Sigmoid colon (tissue), 7 donors: ENCODE results near the gene BCL11B. TPM values are rescaled to one million over a fixed set of nuclear protein-coding genes. Genes with fewer than 3 reads are reported as not detected.

Experiments used
- DNase-seq: peaks from one replicate; pipeline ENCODE4 v3.0.0-alpha.2; 2019
- H3K27ac ChIP-seq, 4 donors: fragments of 200-600 bp; sonication (generic); one replicate each; pipeline ENCODE4 v1.5.1; 2016 to 2019; ENCODE audit warnings: mild to moderate bottlenecking in 1 of 4
- H3K27me3 ChIP-seq, 3 donors: fragments of 200-600 bp; sonication (generic); one replicate each; pipeline ENCODE4 v1.5.1; 2019; ENCODE audit warnings: mild to moderate bottlenecking in 1 of 3
- H3K36me3 ChIP-seq, 4 donors: fragments of 200-600 bp; sonication (generic); one replicate each; pipeline ENCODE4 v1.5.1; 2016 to 2019
- H3K4me1 ChIP-seq, 4 donors: fragments of 200-600 bp; sonication (generic); one replicate each; pipeline ENCODE4 v1.5.1; 2017 to 2019
- H3K4me3 ChIP-seq, 4 donors: fragments of 200-600 bp; sonication (generic); one replicate each; pipeline ENCODE4 v1.5.1; 2017 to 2019; ENCODE audit warnings: mild to moderate bottlenecking in 2 of 4, moderate library complexity in 1 of 4
- H3K9me3 ChIP-seq, 4 donors: fragments of 200-600 bp in 3 of 4; sonication (generic) in 3 of 4; one replicate each; pipeline versions ENCODE4 v1.5.1 to v1.6.1; 2013 to 2019
- EP300 ChIP-seq, 4 donors: sonication (generic); formaldehyde crosslinking; IDR thresholded peaks; one replicate each; pipeline ENCODE4 v1.6.1; 2017; ENCODE audit warnings: antibody characterized with exemption in 4 of 4
- POLR2A ChIP-seq, 2 donors: fragments of 450-650 bp; IDR thresholded peaks; one replicate each; pipeline ENCODE4 v1.6.1; 2016; ENCODE audit warnings: antibody characterized with exemption in 2 of 2, mild to moderate bottlenecking in 2 of 2, moderate library complexity in 2 of 2
- POLR2AphosphoS5 ChIP-seq, 4 donors: sonication (generic); formaldehyde crosslinking; IDR thresholded peaks; one replicate each; pipeline ENCODE4 v1.6.1; 2017; ENCODE audit warnings: antibody characterized with exemption in 4 of 4
- WGBS, 2 donors: extraction: QIAGEN DNeasy Blood & Tissue Kit; methylation state at CpG; one replicate each; pipeline ENCODE4 v1.1.7; 2013; 5-methylcytosine and 5-hydroxymethylcytosine counted together
- intact Hi-C: fragments of 100-400 bp; cut with DNase I; formaldehyde crosslinking; loops from one replicate; pipeline ENCODE4 v1.15.1; 2023
- polyA plus RNA-seq, 3 donors: library from polyadenylated mRNA; stranded (reverse); fragments of 200-250 nt; gene quantifications; one replicate each; pipeline ENCODE4 v1.2.3, GENCODE V29; 2013
- total RNA-seq, 4 donors: library from RNA; depleted of rRNA; stranded (reverse); fragments of >200 nt; gene quantifications; one replicate each; pipeline ENCODE4 v1.1.0, GENCODE V29; 2016
- TF ChIP-seq, protein P1 (sequence below), 4 experiments: fragments of 450-650 bp in 3 of 4; fragments of 200-600 bp in 1 of 4; IDR thresholded peaks; one replicate each; pipeline ENCODE4 v1.5.1; 2016 to 2019; ENCODE audit warnings: antibody characterized with exemption in 4 of 4, mild to moderate bottlenecking in 3 of 4, moderate library complexity in 2 of 4
- donor health status: healthy with polysubstance abuse.
- donor health status: Bipolar disorder and iron deficiency.
- donor health status: healthy.

BCL11B gene
- total and polyA plus RNA-seq, 7 donors, result under 0.01 to 3.5 (median 0.23) TPM

DNA sequence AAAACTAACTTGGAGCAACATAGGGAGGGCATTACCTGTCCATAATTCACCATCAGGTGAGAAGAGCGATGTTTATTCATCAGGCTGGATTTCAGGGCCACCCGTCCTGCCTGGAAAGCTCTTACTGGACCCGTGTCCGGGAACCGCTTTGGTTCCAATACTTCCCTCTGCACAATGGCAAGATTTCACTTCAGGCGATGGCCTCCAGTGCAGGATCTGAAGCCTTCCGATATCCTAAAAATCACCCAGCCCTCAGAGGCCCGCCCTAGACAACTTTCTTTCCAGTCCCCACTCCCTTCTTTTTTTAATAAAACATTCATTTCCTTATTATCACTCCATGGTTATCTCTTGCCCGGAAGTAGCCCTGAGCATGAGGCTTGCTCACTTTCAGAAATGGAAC is 92.5 kb downstream of the BCL11B start:
- TF ChIP-seq POLR2A (IDR thresholded peaks at IDR 0.05) (no peak), POLR2AphosphoS5 (IDR thresholded peaks at IDR 0.05) (no peak), EP300 (IDR thresholded peaks at IDR 0.05) (no peak)
- TF ChIP-seq, protein P1, sequence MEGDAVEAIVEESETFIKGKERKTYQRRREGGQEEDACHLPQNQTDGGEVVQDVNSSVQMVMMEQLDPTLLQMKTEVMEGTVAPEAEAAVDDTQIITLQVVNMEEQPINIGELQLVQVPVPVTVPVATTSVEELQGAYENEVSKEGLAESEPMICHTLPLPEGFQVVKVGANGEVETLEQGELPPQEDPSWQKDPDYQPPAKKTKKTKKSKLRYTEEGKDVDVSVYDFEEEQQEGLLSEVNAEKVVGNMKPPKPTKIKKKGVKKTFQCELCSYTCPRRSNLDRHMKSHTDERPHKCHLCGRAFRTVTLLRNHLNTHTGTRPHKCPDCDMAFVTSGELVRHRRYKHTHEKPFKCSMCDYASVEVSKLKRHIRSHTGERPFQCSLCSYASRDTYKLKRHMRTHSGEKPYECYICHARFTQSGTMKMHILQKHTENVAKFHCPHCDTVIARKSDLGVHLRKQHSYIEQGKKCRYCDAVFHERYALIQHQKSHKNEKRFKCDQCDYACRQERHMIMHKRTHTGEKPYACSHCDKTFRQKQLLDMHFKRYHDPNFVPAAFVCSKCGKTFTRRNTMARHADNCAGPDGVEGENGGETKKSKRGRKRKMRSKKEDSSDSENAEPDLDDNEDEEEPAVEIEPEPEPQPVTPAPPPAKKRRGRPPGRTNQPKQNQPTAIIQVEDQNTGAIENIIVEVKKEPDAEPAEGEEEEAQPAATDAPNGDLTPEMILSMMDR (IDR thresholded peaks at IDR 0.05), result no peak
- no peaks in the 10 kb centered on the region for H3K36me3 ChIP-seq
- H3K27me3 ChIP-seq, result no peaks in the 10 kb centered on the region
- H3K4me1 ChIP-seq, result no peaks in the 10 kb centered on the region
- 86 to 87% methylated on average over 9 of the region's 9 CpGs for WGBS, 2 donors
- H3K27ac ChIP-seq, result no peak overlapping the region
- DNase-seq, result peak; percentile 29
- H3K4me3 ChIP-seq, result no peak overlapping the region
- H3K9me3 ChIP-seq, result no peaks in the 10 kb centered on the region
- intact Hi-C loops, result no loop called here

GRCh38 chr14:99177886-99178835 is 93.8 kb downstream of the BCL11B start:
- H3K9me3 ChIP-seq, result no peaks in the 10 kb centered on the region
- intact Hi-C loops, result no loop called here

GRCh38 chr14:99177046-99177655 is 94.8 kb downstream of the BCL11B start:
- 92 to 94% methylated on average over 16 of the region's 16 CpGs for WGBS, 2 donors
- no peaks in the 10 kb centered on the region for H3K27me3 ChIP-seq
- no peak for TF ChIP-seq POLR2AphosphoS5 (IDR thresholded peaks at IDR 0.05)
- TF ChIP-seq POLR2A (IDR thresholded peaks at IDR 0.05), result no peak
- TF ChIP-seq, protein P1 (IDR thresholded peaks at IDR 0.05), result no peak
- no peak for TF ChIP-seq EP300 (IDR thresholded peaks at IDR 0.05)
- peak; percentile 45 for DNase-seq
- H3K4me3 ChIP-seq, result no peak overlapping the region
- H3K9me3 ChIP-seq, result no peaks in the 10 kb centered on the region
- intact Hi-C loops, result no loop called here
- no peaks in the 10 kb centered on the region for H3K4me1 ChIP-seq
- no peak overlapping the region for H3K27ac ChIP-seq
- H3K36me3 ChIP-seq, result no peaks in the 10 kb centered on the region

More at GRCh38 chr14:99177886-99178835, 93.8 kb downstream of the BCL11B start:
- H3K36me3 ChIP-seq, result no peaks in the 10 kb centered on the region
- H3K4me3 ChIP-seq, result no peak overlapping the region
- H3K27me3 ChIP-seq, result no peaks in the 10 kb centered on the region
- no peak overlapping the region for H3K27ac ChIP-seq
- DNase-seq, result peak; percentile 56
- WGBS, 2 donors, result 70 to 71% methylated on average over 18 of the region's 18 CpGs
- H3K4me1 ChIP-seq, result no peaks in the 10 kb centered on the region
- TF ChIP-seq POLR2A (IDR thresholded peaks at IDR 0.05), result no peak
- TF ChIP-seq POLR2AphosphoS5 (IDR thresholded peaks at IDR 0.05), result no peak
- TF ChIP-seq, protein P1 (IDR thresholded peaks at IDR 0.05), result no peak
- TF ChIP-seq EP300 (IDR thresholded peaks at IDR 0.05), result no peak

DNA sequence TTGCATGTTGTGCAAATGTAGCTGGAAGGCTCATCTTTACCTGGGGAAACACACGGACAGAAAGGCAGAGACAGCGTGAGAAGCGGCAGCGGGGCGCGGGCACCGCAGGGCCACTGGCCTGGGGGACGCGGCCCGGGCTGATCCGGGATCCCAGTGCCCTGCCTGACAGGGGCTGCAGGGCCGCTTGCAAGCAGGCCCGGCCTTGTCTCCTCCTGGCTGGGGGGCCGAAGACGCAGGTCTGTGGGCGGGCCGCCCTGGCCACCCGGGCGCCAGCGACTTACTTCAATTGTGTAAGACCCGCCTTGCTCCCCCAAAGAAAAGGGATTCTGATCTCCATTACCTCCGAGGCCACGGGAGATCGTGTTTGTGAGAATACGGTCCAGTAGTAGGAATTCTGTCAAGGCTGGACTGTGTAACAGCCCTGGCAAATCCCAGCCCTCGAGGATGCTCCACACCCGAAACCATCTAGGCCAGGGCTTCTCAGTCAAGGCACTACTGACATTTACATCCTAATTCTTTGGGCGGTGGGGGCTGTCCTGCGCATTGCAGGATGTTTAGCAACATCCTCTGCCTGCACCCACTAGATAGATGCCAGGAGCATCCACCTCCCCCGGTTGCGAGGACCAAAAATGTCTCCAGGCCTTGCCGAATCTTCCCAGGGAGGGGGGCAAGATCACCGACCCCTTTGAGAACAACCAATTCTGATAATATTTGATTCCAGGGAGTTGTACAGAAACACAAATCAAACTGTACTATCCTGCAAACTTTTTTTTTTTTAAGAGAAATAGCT is 95.6 kb downstream of the BCL11B start:
- Histone ChIP-seq H3K27me3 (no peaks in the 10 kb centered on the region), H3K4me1 (no peaks in the 10 kb centered on the region), H3K9me3 (no peaks in the 10 kb centered on the region), H3K4me3 (no peak overlapping the region), H3K27ac (no peak overlapping the region), H3K36me3 (no peaks in the 10 kb centered on the region)
- 95 to 97% methylated on average over 33 of the region's 33 CpGs for WGBS, 2 donors
- peak; percentile 46 for DNase-seq
- intact Hi-C loops, result no loop called here
- TF ChIP-seq POLR2AphosphoS5 (IDR thresholded peaks at IDR 0.05) (no peak), EP300 (IDR thresholded peaks at IDR 0.05) (no peak), POLR2A (IDR thresholded peaks at IDR 0.05) (no peak)
- TF ChIP-seq, protein P1 (IDR thresholded peaks at IDR 0.05), result no peak
